ENCODE results near the gene CNTNAP1. TPM values are rescaled to one million over a fixed set of nuclear protein-coding genes. Genes with fewer than 3 reads are reported as not detected.

Gene CNTNAP1
- total RNA-seq, 1 experiment from 2014 or later: 7.7 TPM

GRCh38 chr17:42669977-42670788, 12.1 kb upstream of the CNTNAP1 start:
- H3K4me3 Mint-ChIP-seq: peak overlapping the region; percentile 68 to 72
- no CpG with 5 or more reads among the region's 87 CpGs for WGBS (ENCODE audit: extremely low coverage, insufficient read length, low lambda C conversion rate)

More at GRCh38 chr17:42669977-42670788, 12.1 kb upstream of the CNTNAP1 start:
- Histone ChIP-seq H3K23me2 (ENCODE audit: insufficient read length, low read depth, low read length, poor library complexity, severe bottlenecking) (peaks cover 17% of the 10 kb centered on the region), H3K27me3 (ENCODE audit: insufficient read depth, low read length) (no peaks in the 10 kb centered on the region), H2BK15ac (ENCODE audit: low read depth, low read length) (no peak overlapping the region), H2BK12ac (ENCODE audit: insufficient read length, low read depth, low read length) (no peak overlapping the region), H2BK5ac (ENCODE audit: insufficient read length, low read length) (no peak overlapping the region), H2BK120ac (ENCODE audit: low read depth, low read length, poor library complexity, severe bottlenecking) (no peak overlapping the region), H2BK20ac (ENCODE audit: low read depth, low read length, poor library complexity, severe bottlenecking) (no peak overlapping the region), H3K9ac (ENCODE audit: extremely low read depth, insufficient read length, low read length) (no peak overlapping the region), H3T11ph (ENCODE audit: low read length) (no peak overlapping the region), H3K4me2 (ENCODE audit: insufficient read depth, insufficient read length, low read length) (peak overlapping the region; percentile 62), H4K20me1 (ENCODE audit: control insufficient read depth, insufficient read depth, insufficient read length) (no peaks in the 10 kb centered on the region), H2AK5ac (ENCODE audit: insufficient read length, low read length) (no peak overlapping the region), H4K5ac (ENCODE audit: insufficient read length, low read depth, low read length) (no peak overlapping the region), H3K79me1 (ENCODE audit: insufficient read depth, low read depth, low read length, poor library complexity, severe bottlenecking) (no peaks in the 10 kb centered on the region), H3K9me3 (ENCODE audit: control insufficient read depth, low read depth, low read length) (no peaks in the 10 kb centered on the region), H3K79me2 (ENCODE audit: insufficient read depth, low read length) (no peaks in the 10 kb centered on the region), H3K18ac (ENCODE audit: insufficient read length, low read depth, low read length) (no peak overlapping the region), H3K14ac (ENCODE audit: insufficient read depth, low read length) (peak overlapping the region; percentile 61; the same call in 1 of the 2 replicates), H3K27ac (ENCODE audit: insufficient read length, low read depth, low read length) (no peak overlapping the region), H3K4ac (ENCODE audit: low read depth, low read length) (no peak overlapping the region), H3K23ac (ENCODE audit: insufficient read length, low read depth, low read length) (no peak overlapping the region), H3K56ac (ENCODE audit: insufficient read length, low read depth, low read length) (no peak overlapping the region), H4K8ac (replicated peaks; ENCODE audit: insufficient read length, low read depth, low read length) (no peak overlapping the region), H4K91ac (ENCODE audit: insufficient read length, low read depth, low read length) (no peak overlapping the region), H3K4me1 (ENCODE audit: insufficient read depth, low read length) (peaks cover 4% of the 10 kb centered on the region; the same call in 1 of the 2 replicates), H2AFZ (ENCODE audit: low read length) (no peak overlapping the region)
- peaks cover 4% of the 10 kb centered on the region; the same call in 1 of the 2 replicates for H3K27me3 Mint-ChIP-seq (ENCODE audit: low read depth)
- TF ChIP-seq CTCF (conservative IDR thresholded peaks at IDR 0.05): peak; percentile 19; the same call in 1 of the 3 replicates
- peaks cover 28 to 44% of the 10 kb centered on the region in 2 experiments for H3K4me1 Mint-ChIP-seq
- no peak for DNase-seq
- no peaks in the 10 kb centered on the region for H3K9me3 Mint-ChIP-seq
- peak overlapping the region in 1 of 3 experiments; percentile 85; a peak in 3 of 7 replicates for H3K27ac Mint-ChIP-seq
- peaks cover 27 to 59% (median 49%) of the 10 kb centered on the region in 3 experiments for H3K36me3 Mint-ChIP-seq (ENCODE audit: insufficient read depth in 1 of 3, low read depth in 3 of 3)

Measured in H9 (cell line).